Cardiac septum (tissue), 1 donor: Measurements from ENCODE around the gene KCNT2. TPM values are rescaled to one million over a fixed set of nuclear protein-coding genes. Genes with fewer than 3 reads are reported as not detected.

Experiments used
- DNase-seq: peaks from one replicate; pipeline ENCODE4 v3.0.0-alpha.2; 2020; ENCODE audit warnings: low spot score
- intact Hi-C: fragments of 100-400 bp; cut with DNase I; formaldehyde crosslinking; loops from one replicate; pipeline ENCODE4 v1.14.0; 2022
- total RNA-seq: library from RNA; stranded (reverse); fragmentation: NEBNext Ultra II Directional; extraction: Animal tissue kit (Norgen Biotek cat#: 25700); gene quantifications from one replicate; pipeline ENCODE4 v1.2.1, GENCODE V29; 2021
- donor health status: DM: no; HTN: no; CAD: no.

The KCNT2 gene
- total RNA-seq, 1 donor from 2014 or later = 2.1 TPM

DNA sequence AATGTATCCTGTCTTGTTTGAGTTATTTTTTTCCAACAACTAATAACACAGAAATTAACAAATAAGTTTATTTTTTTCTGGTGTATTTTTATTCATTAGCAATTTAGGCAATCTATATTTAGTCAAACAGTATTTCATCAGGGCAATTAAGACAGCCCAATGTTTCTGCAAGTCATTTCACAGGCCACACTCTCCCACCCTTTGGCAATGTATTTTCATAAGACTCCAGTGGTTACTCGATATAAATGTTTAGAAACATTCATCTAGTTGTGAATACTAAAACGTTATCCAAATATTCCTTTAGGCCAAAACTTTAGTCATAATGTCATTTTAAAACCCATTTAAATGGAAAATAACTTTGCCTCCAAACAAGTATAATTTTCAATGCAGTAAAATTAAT is 142.1 kb downstream of the KCNT2 start:
- no peak for DNase-seq

DNA sequence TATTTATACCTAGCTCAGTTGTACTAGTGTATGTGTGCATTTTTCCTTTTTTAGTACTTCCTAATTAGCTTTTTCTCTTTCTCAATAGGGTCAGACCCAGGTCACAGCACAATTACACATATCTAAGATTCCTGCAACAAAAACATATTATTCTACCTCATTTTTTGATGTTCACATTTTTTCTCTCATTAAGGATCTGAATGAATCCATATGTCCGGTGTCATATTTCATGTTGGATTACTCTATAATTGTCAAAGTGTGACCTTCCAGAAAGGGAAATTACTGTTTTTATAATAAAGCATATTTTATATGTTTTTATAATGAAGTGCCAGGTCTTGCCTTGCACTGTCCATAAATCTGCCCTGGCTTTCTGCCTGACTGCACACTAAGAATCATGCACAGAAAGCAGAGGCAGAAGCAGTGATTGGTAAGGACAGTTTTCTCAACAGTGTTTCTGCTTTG is 143.7 kb downstream of the KCNT2 start:
- intact Hi-C loops = no loop called here
- no peak for DNase-seq

More for the DNA sequence above, 142.1 kb downstream of the KCNT2 start:
- intact Hi-C loops = no loop called here

DNA sequence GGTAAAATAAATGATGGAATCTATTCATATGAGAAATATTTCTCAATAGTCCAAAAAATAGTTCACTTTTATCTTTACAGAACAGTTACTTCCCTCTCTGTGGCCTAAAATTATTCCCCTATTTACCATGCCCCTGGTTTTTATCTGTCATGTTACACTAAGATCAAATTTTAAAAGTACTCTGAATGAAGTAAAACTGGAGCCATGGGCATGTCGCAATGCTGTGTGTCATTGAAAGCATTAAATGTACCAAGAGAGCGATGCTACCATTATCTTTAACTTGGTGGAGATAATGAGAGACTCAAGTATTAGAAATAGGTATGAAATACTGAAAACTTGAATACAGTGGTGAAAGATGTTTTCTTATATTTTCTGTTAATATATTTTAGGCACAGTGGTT is 146.2 kb downstream of the KCNT2 start:
- intact Hi-C loops = no loop called here
- DNase-seq = no peak

DNA sequence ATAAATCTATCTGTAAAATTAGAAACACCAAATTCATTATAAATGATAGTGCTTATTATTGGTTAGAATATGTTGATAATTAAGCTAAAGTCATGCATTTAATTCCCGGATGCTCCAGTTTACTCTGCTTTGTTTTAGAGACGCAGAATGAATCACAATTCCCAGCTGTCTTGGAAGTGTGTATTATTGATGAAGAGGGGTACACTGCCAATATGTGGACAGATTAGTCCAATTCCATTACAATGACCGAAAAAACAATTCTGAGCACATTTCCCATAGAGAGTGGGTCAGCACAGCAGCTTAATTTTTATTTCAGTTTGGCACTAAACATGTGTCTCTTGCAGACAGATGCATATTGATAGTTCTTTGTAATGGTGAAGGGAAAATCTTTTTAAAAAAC is 146.7 kb downstream of the KCNT2 start:
- intact Hi-C loops = no loop called here
- DNase-seq = no peak

DNA sequence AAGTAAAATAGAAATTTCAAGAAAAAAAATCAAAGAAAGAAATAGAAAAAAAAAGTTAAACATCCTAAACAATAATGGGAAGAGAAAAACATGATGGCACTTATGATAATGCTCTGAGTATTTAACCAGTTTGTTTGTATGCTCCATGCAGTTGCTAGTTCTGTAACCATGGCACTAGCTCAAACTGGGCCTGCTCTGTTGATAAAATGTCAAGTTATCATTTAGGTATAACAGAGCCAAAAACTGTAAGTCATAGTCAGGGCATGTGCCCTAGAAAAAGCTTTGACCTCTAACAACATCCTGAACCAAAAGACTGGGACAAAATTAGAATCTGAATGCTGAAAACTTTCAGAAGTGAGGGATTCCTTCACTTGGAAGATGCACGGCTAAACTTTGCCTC is 148.9 kb downstream of the KCNT2 start:
- intact Hi-C loops = no loop called here
- no peak for DNase-seq

DNA sequence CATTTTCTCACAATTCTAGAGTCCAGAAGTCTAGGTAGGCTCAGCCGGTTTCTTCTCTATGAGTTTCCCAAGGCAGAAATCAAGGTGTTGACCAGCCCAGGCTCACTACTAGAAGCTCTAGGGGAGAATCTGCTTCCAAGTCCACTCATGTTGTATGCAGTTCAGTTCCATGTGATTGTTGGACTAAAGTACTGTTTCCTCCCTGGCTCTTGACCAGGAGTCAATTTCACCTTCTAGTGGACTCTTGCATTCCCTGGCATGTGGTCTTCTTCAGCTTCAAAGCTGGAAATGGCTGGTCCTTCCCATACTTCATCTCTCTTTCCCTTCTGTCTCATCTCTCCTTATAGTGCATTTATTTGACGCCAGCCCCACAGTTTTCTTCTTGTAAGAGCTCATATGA is 153.4 kb downstream of the KCNT2 start:
- no peak for DNase-seq
- intact Hi-C loops = no loop called here

DNA sequence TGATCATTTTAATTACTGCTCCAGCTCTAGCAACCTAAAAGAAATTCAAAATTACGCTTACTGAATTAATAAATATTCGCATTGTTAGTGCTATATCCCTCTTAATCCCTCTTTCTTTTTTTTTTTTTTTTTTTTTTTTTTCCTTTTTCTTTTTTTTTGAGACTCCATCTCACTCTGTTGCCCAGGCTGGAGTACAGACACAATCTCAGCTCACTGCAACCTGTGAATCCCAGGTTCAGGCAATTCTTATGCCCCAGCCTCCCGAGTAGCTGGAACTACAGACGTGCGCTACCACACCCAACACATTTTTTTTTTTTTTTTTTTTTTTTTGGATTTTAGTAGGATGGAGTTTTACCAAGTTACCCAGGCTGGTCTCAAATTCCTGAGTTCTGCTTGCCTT is 157.1 kb downstream of the KCNT2 start:
- intact Hi-C loops = no loop called here
- DNase-seq = no peak

DNA sequence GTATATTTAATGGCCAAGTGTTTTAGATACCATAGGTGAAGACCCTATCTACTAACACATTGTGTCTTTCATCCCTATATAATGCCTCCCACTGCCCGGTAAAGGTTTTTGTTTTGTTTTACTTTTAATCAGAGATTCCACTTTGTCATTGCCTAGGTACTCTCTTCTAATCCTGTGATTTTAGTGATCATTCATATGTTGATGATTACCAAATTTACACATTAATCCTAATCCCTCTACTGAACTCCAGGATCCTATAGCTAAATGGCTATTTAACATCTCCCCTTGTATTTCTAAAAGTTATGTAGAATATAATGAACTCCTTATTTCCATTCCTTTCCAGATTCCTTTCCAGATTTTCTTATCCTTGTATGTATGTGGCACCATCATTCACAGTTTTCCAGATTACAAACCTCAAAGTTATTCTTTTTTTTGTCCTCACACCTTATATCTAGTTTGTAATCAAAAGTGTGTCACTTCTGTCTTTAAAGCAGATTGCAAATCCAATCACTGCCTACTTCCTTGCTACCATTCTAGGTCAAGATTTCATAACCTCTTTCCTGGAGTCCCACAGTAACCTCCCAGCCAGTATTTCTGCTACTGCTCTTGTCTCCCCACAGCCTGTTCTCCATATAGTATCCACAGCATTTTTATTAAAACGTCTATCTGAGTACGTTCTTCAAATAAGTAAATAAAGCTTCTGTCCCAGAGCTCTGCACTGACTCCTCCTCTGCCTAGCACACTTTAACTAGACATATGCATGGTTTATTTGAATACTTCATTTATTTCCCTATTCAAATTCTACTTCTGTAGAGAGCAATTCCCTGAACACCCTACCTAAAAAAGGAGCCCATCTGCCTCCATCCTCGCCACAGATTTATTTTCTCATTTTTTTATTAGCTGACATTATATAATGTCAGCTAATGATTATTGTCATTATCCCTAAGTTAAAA is 157.8 kb downstream of the KCNT2 start:
- intact Hi-C loops = no loop called here
- DNase-seq = no peak

DNA sequence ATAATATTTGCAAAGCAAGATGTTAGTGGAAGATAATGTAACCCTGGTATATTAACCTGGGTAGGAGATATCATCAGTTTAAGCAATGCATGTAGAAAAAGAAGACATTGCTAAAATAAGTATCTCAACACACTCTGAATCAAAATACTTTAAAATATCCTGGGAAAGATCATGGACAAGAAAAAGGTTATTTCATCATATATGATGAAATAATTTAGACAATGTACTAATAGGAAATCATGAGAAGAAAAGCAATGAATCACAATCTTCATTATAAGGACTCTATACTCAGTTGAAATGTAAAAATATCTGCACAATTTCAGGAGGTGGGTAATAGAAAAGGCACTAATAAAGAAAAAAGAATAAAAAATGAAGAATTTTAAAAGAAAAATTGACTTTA is 158.8 kb downstream of the KCNT2 start:
- DNase-seq = no peak
- intact Hi-C loops = no loop called here

DNA sequence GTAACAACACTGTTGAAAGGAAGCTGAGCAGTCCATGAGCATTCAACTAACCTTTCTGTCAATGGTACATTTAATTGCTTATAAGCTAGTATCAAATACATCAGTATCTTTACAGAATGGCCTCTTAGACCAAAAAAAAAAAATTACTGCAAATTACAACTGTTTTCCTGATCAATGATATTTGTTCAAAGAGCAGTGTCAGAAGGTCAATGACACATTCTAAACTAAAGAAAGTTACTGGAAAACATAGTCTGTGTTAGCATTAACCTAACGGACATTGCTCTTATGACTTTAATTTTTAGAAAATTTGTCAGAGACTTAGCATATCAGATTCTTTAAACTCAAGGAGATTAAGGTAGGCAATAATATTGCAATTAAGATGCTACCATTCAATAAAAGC is 162.5 kb downstream of the KCNT2 start:
- intact Hi-C loops = no loop called here
- no peak for DNase-seq

DNA sequence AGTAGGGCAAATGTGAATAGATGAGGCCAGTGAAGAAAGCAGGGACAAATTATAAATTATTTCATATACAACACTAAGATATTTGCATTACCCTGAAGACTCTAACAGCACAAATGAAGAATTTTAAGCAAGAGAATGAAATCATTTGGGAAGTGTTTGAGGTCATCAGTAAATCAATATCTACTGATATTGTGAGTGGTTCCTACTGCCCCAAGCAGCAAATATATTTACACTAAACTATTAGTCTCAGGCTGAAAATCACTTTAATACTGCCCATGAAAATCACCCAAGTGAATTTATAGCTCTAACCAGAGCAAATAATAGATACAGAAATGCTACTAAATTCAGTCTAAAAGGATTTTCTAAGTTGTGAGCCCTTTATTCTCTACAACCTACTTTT is 163.6 kb downstream of the KCNT2 start:
- intact Hi-C loops = no loop called here

DNA sequence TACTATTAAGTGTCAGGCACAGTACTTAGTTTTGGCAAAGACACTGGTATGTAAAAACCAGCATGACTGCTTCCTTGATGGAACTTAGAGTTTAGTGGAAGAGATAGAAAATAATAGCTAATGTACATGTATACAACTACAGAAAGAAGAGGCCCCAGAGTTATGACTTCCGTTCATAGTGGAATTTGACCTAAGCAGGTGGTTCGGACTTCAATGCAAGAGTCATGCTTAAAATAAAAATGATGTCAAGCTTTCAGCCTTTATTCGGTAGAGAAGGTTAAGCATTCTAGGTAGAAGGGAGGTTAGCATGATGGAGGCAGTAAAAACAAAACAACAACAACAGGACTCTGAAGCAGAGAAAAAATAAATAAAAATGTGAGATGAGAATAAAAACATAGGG is 165.9 kb downstream of the KCNT2 start:
- intact Hi-C loops = no loop called here
- DNase-seq = no peak

More for the DNA sequence above, 163.6 kb downstream of the KCNT2 start:
- DNase-seq = no peak

DNA sequence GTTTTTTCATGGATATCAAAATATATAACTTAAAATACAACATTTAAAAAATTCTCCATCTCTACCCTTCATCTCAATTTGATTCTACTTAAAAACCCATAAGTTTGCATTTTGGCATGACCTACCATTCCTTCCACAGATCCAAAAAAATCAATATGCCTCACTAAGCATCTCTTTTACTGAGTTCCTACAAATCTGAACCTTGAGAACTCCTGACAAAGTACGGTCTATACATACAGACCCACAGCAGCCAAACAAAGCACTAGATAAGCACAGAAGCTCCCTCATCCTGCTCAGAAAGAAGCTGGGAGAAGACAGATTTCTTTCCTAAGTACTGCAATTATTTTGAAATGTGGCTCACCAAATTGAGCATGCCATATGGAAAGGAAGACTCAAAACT is 167.5 kb downstream of the KCNT2 start:
- no peak for DNase-seq
- intact Hi-C loops = no loop called here

DNA sequence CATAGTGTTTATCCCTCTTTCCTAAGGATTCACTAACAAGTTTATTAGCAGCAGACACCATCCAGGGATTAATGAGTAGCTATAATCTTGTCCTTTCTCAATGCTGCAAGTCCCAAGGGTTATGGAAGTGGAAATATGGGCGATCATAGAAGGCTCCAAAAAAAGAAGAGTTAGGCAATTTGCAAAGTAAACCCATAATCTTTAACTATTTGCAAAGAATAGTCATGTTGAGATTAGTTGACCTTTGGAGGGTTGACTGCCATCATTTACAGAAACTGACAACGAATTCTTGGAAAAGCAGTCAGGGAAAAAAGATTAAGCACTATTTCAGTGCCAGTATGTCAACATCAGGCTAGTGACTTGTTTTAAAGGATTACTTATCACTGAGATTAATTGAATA is 169.9 kb downstream of the KCNT2 start:
- DNase-seq = no peak
- intact Hi-C loops = no loop called here

DNA sequence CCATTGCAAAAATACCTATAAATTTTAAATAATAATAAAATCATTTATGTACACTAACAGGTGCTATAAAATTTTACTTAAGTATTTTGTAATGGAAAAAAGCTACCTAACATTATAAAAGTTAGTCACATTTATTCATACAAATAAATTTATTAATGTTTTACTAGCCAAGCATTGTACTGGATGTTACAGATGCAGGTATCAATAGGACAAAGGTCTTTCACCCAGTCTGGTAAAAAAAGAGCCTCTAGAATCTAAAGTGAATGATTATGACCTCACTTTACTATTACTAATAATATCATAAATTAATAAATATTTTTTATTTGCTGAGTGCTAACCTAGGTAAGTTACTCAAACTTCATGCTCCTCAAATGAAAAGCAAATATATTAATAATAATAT is 170.6 kb downstream of the KCNT2 start:
- intact Hi-C loops = no loop called here
- DNase-seq = no peak

DNA sequence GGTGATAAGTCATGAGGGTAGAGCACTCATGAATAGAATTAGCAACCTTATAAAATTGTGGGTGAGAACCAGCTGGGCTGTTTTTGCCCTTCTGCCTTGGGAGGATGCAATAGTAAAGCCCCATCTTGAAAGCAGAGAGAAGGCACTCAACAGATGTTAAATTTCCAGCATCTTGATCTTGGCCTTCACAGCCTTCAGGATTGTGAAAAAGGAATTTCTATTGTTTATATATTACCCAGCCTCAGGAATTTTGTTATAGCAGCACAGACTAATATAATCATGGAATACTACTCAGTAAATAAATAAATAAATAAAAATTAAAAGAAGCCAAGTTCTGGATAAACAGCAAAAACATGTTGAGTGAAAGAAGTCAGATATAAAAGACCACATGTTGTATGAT is 175.2 kb downstream of the KCNT2 start:
- DNase-seq = no peak
- intact Hi-C loops = no loop called here

DNA sequence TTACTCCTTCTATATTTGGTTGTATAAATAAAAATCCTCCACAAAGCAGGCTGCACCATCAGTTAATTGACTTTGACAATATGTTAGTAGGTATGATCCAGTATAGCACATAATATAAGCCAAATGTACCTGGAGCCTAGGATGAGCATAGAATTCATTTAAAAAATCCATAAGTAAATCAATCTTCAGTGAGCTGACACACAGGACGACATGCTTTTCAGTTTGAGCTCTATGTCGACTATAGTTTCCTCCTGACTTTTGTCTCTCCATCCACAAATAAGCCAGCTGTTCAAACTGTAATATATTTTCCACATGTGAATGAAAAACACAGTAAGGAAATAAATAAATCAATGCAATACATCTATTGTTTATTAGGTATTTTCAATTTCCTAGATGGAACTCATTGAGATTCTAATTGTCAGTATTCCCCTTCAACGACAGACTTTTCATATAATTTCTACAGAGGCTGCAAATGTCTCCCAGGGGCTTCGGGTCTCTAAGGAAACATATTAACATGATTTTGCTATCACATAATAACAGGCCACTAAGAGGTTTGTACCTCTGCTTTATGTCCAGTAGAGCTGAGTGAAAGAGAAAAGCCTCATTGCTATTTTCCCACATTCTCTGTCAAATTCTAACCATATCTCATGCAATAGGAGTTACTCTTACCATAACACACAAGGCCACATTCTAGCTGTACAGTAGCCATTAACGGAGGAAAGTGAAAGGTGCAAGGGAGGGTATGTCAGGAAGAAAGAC is 180.1 kb downstream of the KCNT2 start:
- no peak for DNase-seq
- intact Hi-C loops = no loop called here

DNA sequence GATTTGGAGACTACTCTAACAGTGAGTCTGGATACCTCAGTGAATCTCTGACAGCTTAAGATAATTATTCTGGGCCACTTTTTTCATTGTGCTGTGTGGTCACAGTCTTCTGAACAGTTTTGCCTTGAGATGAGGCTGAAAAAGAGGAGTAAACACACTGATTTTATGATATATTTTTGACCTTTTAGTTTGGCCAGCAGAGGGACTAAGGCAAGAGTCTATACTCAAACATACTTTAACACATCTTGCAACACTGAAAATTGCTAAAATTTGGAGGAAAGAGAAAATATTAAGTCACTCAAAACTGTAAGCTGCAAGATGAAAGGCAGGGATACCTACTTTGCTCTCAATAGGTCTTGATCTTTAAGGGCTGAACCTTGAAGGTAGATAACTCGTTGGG is 182.7 kb downstream of the KCNT2 start:
- intact Hi-C loops = no loop called here
- DNase-seq = no peak

DNA sequence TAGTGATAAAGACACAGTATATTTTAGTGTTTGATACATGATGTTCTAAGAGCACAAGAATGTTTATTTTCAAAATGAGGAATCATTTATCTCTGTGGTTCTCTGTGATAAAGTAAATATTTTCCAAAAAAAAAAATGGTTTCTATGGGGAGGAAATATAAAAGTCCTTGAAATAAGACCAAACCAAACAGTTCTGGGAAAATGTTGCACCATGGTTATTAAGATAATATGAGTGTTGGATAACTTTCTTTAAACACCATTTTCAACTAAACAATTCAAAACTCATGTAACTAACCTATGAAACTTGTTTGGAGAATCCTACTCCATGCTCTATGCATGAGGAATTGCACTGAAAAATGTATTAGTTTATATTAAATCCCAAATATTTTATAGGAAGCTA is 184.6 kb downstream of the KCNT2 start:
- DNase-seq = no peak
- intact Hi-C loops = loop anchor here (5.0 kb wide), 1 partner anchor 196 kb away; no protein-coding TSS in a partner anchor

DNA sequence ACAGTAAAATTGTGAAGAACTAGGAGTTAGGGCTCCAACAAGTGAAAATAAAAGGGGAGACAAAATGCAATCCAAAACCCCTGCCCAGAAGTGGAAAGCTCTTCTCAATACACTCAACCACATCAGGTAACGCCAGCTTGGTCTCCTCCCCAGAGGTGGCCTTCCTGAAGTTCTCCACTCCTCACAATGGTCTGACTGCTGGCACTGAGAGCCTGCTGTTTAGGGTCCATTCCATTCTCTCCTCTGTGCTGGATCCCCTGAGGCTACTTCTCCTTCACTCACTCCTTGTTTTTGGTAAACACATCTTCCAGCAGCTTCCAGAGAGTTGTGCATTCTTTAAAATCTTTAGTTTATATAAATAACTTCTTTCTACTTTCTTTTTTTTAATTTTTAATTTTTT is 189.5 kb downstream of the KCNT2 start:
- DNase-seq = no peak
- intact Hi-C loops = no loop called here

DNA sequence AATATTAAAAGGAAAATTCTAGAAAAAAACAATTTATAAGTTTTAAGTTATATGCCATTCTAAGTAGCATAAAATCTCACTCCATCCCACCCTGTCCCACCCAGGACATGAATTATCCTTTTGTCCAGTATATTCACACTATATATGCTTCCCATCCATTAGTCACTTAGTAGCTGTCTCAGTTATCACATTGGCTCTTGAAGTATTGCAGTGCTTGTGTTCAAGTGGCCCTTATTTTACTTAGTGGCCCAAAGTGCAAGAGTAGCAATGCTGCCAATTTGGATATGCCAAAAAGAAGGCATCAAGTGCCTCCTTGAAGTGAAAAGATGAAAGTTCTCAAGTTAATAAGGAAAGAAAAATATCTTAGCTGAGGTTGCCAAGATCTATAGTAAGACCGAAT is 192.3 kb downstream of the KCNT2 start:
- no peak for DNase-seq
- intact Hi-C loops = no loop called here
